Measurements from ENCODE around the gene COTL1.
"Not testable (repeated sequence)": the region's sequence is repeated elsewhere in the genome, so short reads cannot be mapped to it uniquely, and the experiment has no call there.

COTL1 gene

GRCh38 chr16:84567286-84567962 is 50.5 kb downstream of the COTL1 start:
- DNase-seq, result no peak

DNA sequence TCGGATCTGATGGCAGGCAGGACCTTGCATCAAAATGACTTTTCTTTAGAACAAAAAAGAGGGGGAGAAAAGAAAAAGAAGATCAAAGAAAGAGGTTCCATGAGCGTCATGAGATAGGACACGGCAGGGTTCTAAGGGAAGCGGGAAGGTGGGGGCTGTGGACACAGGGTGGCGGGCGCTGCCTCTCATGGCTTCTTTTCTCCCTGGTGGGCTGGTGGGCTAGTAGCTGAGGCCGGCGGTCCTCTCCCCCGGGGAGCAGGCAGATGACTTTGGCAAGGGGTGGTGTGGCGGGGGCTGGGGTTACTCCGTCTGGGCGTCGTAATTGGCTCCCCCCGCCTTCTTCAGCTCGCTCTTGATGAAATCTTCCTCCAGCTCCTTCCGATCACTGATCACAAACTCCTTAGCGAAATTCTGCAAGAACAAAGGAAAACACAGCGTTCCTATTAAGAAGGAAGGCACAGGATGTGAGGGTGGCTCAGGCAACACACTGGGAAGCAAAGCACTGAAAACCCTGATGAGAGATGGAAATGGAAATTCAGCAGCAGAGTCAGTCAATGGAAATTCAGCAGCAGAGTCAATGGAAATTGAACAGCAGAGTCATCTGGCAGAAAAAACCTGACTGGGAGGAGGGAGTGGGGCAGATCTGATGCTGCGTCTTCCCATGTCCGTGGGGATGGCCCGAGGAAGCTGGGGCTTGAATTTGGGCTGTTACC is 51.2 kb downstream of the COTL1 start:
- DNase-seq, result no peak

DNA sequence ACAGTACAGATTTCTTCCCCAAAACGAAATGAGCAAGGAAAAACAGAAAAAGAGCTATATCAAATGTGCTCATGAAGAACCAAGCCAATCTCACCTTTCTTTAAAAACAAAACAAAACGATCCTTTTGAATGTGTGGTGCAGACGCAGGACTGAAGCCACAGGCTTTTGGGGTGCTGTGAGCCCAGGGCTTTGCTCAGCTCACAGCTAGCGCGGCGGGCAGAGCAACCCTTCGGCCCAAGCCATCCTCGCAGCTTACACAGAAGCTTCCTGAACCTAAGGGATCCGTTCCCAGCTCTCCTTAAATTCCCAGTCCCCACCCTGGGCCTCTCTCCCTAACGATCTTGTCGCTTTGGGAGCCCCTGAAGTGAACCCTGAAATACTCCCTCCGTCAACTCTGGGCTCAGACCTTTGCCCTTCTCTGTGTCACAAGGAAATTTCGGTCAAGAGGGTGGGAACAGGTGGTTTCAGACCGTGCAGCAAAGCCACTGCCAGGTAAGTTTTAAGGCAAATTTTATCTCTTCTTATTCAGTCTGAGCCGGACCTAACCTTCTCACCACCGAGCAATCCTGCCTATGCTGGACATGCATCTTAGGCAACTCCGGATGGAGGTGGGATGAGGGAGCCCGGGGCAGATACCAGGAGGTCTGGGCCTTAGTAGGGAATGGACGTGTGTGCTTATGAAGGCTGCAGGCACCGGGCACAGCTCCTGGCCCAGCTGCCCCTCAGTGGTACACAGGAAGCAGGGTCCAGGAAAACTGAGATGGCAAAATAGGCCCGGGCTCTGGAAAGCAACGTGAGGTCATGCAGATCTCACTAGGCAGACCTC is 52.0 kb downstream of the COTL1 start:
- no peak for DNase-seq

- DNase-seq, result no peak
Measured at GRCh38 chr16:84563786-84564420, 54.0 kb downstream of the COTL1 start.

DNA sequence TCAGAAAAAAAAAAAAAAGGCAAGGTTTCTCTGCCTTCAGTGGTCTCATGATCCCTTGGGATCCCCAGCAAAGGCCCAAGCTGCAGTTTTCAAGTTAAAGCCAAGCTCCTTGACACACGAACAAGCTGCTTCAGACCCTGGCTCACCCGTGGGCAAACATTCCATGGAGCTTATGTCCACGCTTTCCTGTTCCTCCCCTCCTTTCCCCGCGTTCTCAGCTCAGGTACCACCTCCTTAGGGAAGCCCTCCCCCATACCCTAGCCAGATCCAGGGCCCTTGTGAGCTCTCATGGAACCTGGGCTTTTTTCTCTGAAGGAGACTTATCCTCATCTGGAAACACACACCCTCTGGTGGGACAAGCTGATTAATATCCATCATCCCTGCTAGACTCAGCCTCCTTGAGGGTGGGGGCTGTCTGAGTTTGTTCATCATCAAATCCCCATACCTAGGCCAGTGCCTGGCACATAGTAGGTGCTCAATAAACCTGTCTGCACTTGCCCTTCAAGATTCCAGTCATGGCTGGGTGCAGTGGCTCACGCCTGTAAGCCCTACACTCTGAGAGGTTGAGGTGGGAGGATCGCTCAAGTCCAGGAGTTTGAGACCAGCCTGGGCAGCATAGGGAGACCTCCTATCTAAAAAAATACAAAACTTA is 54.7 kb downstream of the COTL1 start:
- DNase-seq, result no peak

DNA sequence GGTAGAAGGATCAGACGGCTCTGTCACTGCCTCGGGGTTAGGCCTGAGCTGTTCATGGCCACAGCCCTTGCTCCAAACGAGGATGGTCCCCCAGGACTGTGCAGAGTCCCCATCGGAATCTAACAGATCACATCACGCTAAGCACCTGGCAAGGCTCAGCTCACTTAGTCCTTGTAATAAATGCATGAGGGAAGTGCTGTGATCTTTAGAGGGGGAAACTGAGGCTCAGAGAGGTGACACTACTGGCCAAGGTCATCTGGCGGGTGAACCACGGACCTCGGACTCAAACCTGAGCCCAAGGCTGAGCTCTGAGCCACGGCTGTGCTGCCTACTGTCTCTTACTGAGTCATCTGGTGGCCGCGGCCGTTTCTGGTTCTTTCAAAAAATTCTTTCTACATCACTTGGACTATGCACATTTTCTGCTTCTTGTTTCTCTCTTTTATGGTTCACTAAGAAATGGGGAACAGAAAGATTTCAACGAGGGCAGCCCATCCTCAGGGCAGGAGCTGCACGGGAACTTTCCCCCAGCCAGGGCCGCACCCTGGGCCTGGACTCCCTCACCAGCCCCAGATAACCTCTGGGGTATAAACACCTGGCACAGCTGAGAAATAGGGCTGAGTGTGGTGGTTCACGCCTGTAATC is 55.6 kb downstream of the COTL1 start:
- DNase-seq, result no peak

GRCh38 chr16:84561291-84561690 is 56.6 kb downstream of the COTL1 start:
- DNase-seq, result no peak

- no peak for DNase-seq
Measured at GRCh38 chr16:84560269-84560668, 57.6 kb downstream of the COTL1 start.

DNA sequence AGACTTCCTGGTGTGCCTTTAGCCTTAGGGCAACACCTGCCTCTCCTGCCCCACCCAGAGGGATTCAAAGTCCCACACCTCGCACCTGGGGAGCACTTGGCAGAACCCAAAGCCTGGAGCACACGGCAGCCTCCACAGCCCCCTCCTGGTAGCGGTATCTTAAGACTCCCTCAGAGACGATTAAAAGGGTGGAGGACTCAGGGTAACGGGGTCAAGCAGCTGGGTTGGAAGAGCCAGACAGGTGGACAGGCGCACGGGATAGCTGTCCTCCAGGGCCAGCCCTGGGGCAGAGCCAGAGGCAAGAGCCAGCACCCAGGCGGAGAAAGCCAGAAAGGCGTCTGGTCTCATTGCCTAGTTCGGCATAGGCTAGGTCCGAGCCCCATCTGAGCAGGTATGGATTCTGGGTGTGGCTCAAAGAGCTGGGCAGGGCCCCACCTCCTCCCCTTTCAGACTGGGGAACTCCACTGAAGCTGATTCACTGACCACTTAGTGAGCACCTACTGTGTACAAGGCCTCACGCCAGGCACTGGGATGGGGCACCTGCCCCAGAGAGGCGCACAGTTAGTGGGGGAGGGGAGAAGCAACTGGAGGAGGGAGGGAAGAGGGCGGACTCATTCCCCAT is 58.5 kb downstream of the COTL1 start:
- DNase-seq, result no peak

DNA sequence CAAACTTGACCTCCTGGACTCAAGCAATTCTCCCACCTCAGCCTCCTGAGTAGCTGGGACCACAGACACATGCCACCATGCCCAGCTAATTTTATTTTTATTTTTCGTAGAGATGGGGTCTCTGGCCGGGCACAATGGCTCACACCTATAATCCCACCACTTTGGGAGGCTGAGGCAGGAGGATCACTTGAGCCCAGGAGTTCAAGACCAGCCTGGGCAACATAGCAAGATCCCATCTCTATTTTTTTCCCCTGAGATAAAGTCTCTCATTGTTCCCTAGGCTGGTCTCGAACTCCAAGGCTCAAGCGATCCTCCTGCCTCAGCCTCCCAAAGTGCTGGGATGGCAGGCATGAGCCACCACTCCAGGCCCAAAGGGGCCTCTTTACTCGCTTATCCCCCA is 59.0 kb downstream of the COTL1 start:
- DNase-seq, result not testable (repeated sequence)

DNA sequence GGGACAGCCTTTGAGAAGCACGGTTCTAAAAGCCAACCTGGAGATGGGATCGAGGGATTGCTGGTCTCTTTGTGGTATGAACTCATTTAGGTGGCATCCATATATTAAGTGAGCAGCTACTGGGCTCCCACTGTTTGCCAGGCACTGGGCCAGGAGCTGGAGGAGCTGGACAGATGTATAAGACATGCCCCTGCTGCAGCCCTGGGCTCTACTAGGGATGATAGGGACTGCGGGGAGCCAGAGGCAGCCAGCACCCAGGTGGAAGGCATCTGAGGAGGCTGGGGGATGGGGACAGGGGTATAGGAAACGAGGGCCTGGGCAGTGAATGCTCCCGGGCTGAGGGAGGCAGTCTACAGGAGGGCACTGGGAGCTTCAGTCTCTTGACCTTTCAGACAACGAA is 60.4 kb downstream of the COTL1 start:
- no peak for DNase-seq

DNA sequence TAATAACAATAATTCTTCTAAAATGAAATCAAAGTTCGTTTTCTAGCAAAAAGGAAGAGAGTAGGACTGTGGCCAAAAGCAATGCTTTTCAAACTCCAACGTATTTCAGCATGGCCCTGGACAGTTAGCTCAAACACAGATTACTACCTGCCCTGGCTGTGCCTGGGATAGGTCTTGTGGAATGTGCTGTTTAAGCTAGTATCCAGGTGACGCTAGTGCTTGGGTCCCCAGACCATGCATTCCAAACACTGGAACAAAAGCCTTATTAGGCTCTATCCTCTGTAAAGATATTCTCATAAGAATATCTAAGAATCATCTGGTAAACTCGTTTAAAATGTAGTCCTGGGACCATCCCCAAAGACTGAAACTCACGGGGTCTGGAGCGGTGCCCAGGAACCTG is 60.8 kb downstream of the COTL1 start:
- DNase-seq, result no peak

GRCh38 chr16:84555418-84556196 is 62.3 kb downstream of the COTL1 start:
- DNase-seq, result no peak

- no peak for DNase-seq
Measured at GRCh38 chr16:84554627-84555328, 63.1 kb downstream of the COTL1 start.

- peak; percentile 75 for DNase-seq
Measured at GRCh38 chr16:84553873-84554399, 63.9 kb downstream of the COTL1 start.

DNA sequence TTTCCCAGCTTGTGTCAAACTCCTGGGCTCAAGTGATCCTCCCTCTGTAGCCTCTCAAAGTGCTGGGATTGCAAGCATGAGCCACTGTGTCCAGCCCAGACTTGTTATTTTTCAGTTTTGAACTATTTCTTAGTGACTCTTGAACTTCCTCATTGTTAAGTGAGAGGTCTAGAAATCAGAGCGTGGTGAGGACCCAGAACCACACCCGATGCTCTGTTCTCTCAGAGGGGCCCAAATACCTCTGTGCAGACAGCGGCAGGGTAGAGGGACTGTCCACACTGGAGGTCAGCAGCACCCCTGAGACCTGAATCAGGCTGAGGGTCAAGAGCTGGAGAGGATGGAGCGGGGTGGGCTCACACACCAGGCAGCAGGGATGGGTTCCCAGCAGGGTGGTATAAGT is 65.7 kb downstream of the COTL1 start:
- no peak for DNase-seq

DNA sequence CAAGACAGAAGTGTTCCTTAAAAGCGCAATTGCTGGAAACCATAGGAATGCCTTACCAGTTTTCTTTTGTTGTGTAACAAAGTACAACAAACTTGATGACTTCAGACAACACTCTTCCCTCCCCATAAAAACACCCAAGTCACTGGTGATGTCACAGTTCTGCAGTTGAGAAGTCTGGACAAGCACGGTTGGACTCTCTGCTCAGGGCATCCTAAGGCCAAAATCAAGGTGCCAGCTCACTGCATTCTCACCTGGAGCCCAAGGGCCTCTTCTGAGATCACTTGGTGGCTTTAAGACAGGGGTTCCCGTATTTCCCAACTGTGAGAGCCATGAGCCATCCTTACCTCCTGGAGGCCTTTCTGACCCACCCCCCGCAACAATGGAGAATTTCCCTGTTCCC is 67.8 kb downstream of the COTL1 start:
- DNase-seq, result no peak

- DNase-seq, result peak; percentile 76
Measured at GRCh38 chr16:84548971-84549844, 68.7 kb downstream of the COTL1 start.

DNA sequence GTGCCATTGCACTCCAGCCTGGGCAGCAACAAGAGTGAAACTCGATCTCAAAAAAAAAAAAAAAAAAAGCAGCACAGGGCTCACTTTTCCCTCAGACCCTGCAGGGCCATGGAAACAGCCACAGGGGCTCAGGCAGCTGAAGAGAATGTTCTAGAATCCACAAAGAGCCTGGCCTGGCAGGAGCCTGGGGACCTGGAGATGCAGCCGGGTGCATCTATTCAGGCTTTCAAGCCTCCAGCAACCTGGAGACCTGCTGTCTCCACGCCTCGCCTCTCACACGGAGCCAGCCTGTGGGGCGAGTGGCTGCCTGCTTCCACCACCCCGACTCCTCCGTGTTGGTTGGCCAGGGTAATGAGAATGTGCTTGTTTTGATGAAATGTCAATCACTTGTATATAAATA is 69.4 kb downstream of the COTL1 start:
- DNase-seq, result no peak

Measured in CD4-positive, alpha-beta T cell treated with Interleukin-17A for 1 hour (primary cell).